LNCAP (cell line): ENCODE results near the gene IL21.

Source experiments
- CTCF ChIP-seq: fragments of 450-650 bp; IDR thresholded peaks from 2 replicates; pipeline ENCODE4 v1.5.1; 2017; ENCODE audit warnings: mild to moderate bottlenecking

The IL21 gene

GRCh38 chr4:122650148-122650547, 29.3 kb upstream of the IL21 start:
- TF ChIP-seq CTCF: no peak

GRCh38 chr4:122647656-122648055, 26.8 kb upstream of the IL21 start:
- no peak for TF ChIP-seq CTCF

- no peak for TF ChIP-seq CTCF
Measured at GRCh38 chr4:122643257-122643656, 22.4 kb upstream of the IL21 start.

GRCh38 chr4:122639181-122639580, 18.3 kb upstream of the IL21 start:
- no peak for TF ChIP-seq CTCF

- TF ChIP-seq CTCF: no peak
Measured at GRCh38 chr4:122636697-122637096, 15.8 kb upstream of the IL21 start.

GRCh38 chr4:122635205-122635604, 14.3 kb upstream of the IL21 start:
- no peak for TF ChIP-seq CTCF

- TF ChIP-seq CTCF: no peak
Measured at GRCh38 chr4:122633211-122633610, 12.3 kb upstream of the IL21 start.

GRCh38 chr4:122632396-122633143, 11.7 kb upstream of the IL21 start:
- no peak for TF ChIP-seq CTCF
